HepG2 (cell line): Measurements from ENCODE around the gene RMRP.

ENCODE experiments used
- CEBPB ChIP-seq: IDR thresholded peaks from 2 replicates; pipeline ENCODE4 v1.6.1; 2011; ENCODE audit warnings: low read depth, low read length, improper control_type of control experiment, borderline replicate concordance
- ETV6 ChIP-seq: sonication (generic); formaldehyde crosslinking; conservative IDR thresholded peaks from 2 replicates; pipeline ENCODE4 v1.4.0; 2020; ENCODE audit warnings: missing genetic modification reagents
- POLR2AphosphoS5 ChIP-seq: IDR thresholded peaks from 2 replicates; pipeline ENCODE4 v1.6.1; 2012; ENCODE audit warnings: low read depth, low read length
- ZNF703 ChIP-seq: sonication (generic); formaldehyde crosslinking; IDR thresholded peaks from 2 replicates; pipeline ENCODE4 v1.5.1; 2020; ENCODE audit warnings: missing genetic modification reagents, mild to moderate bottlenecking, moderate library complexity, borderline replicate concordance
- TF ChIP-seq, protein P1 (sequence below): sonication (generic); formaldehyde crosslinking; IDR thresholded peaks from one replicate; pipeline ENCODE4 v1.5.1; 2020; ENCODE audit warnings: mild to moderate bottlenecking, missing genetic modification reagents; ENCODE audit errors: not compliant biosample characterization
- TF ChIP-seq, protein P2 (sequence below): sonication (generic); formaldehyde crosslinking; IDR thresholded peaks from 2 replicates; pipeline ENCODE4 v1.8.0; 2022; ENCODE audit warnings: missing genetic modification reagents, mild to moderate bottlenecking, moderate library complexity, borderline replicate concordance

DNA sequence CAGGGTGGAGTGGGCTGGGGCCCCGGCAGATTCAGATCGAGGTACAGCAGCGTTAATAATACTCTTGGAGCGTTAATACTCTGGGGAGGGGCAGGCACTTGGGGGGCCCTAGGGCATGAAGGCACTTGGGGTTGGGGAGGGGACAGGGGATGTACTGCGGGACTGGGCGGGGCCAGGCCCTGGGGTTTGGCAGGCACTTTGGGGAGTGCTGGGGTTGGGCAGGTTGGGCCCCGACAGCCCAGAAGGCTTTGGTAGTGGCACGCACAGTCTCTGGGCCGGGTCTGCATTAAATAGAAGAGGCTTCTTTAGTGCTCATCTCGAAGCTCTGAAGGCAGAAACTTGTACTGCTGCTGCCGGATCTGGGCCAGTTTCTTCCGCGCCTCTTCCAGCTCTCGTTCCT, 39.7 kb upstream of the RMRP start:
- TF ChIP-seq CEBPB (no peak), POLR2AphosphoS5 (no peak), ZNF703 (CRISPR knock-in tag) (no peak), ETV6 (CRISPR knock-in tag) (no peak)
- TF ChIP-seq, protein P1, sequence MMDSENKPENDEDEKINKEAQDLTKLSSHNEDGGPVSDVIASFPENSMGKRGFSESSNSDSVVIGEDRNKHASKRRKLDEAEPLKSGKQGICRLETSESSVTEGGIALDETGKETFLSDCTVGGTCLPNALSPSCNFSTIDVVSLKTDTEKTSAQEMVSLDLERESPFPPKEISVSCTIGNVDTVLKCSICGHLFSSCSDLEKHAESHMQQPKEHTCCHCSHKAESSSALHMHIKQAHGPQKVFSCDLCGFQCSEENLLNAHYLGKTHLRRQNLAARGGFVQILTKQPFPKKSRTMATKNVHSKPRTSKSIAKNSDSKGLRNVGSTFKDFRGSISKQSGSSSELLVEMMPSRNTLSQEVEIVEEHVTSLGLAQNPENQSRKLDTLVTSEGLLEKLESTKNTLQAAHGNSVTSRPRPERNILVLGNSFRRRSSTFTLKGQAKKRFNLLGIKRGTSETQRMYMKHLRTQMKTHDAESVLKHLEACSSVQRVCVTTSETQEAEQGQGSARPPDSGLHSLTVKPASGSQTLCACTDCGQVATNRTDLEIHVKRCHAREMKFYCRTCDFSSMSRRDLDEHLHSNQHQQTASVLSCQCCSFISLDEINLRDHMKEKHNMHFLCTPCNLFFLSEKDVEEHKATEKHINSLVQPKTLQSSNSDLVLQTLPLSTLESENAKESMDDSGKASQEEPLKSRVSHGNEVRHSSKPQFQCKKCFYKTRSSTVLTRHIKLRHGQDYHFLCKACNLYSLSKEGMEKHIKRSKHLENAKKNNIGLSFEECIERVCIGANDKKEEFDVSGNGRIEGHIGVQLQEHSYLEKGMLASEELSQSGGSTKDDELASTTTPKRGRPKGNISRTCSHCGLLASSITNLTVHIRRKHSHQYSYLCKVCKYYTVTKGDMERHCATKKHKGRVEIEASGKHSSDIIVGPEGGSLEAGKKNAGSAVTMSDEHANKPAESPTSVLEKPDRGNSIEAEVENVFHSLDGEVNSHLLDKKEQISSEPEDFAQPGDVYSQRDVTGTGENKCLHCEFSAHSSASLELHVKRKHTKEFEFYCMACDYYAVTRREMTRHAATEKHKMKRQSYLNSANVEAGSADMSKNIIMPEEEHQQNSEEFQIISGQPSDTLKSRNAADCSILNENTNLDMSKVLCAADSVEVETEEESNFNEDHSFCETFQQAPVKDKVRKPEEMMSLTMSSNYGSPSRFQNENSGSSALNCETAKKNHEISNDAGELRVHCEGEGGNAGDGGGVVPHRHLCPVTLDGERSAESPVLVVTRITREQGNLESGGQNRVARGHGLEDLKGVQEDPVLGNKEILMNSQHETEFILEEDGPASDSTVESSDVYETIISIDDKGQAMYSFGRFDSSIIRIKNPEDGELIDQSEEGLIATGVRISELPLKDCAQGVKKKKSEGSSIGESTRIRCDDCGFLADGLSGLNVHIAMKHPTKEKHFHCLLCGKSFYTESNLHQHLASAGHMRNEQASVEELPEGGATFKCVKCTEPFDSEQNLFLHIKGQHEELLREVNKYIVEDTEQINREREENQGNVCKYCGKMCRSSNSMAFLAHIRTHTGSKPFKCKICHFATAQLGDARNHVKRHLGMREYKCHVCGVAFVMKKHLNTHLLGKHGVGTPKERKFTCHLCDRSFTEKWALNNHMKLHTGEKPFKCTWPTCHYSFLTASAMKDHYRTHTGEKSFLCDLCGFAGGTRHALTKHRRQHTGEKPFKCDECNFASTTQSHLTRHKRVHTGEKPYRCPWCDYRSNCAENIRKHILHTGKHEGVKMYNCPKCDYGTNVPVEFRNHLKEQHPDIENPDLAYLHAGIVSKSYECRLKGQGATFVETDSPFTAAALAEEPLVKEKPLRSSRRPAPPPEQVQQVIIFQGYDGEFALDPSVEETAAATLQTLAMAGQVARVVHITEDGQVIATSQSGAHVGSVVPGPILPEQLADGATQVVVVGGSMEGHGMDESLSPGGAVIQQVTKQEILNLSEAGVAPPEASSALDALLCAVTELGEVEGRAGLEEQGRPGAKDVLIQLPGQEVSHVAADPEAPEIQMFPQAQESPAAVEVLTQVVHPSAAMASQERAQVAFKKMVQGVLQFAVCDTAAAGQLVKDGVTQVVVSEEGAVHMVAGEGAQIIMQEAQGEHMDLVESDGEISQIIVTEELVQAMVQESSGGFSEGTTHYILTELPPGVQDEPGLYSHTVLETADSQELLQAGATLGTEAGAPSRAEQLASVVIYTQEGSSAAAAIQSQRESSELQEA (CRISPR knock-in tag) = no peak
- TF ChIP-seq, protein P2, sequence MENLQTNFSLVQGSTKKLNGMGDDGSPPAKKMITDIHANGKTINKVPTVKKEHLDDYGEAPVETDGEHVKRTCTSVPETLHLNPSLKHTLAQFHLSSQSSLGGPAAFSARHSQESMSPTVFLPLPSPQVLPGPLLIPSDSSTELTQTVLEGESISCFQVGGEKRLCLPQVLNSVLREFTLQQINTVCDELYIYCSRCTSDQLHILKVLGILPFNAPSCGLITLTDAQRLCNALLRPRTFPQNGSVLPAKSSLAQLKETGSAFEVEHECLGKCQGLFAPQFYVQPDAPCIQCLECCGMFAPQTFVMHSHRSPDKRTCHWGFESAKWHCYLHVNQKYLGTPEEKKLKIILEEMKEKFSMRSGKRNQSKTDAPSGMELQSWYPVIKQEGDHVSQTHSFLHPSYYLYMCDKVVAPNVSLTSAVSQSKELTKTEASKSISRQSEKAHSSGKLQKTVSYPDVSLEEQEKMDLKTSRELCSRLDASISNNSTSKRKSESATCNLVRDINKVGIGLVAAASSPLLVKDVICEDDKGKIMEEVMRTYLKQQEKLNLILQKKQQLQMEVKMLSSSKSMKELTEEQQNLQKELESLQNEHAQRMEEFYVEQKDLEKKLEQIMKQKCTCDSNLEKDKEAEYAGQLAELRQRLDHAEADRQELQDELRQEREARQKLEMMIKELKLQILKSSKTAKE (CRISPR knock-in tag) = no peak
